Endothelial cell of umbilical vein (primary cell): Measurements from ENCODE around the gene PAK2. TPM values are rescaled to one million over a fixed set of nuclear protein-coding genes. Genes with fewer than 3 reads are reported as not detected.

Experiments
- BruUV-seq: library from RNA; stranded (reverse); fragments of 400-500 nt; replicated peaks from 2 replicates; lab custom pipeline; 2021; lab: Mats Ljungman, UMichigan
- CTCF ChIA-PET: fragments of 300-600, 350-600 bp; sonication (Branson Sonifier 250); formaldehyde crosslinking; loops from one replicate; lab custom pipeline; 2021; ENCODE audit warnings: antibody characterized with exemption, inconsistent platforms; lab: Charles Lee
- POLR2A ChIA-PET: fragments of 300-600, 350-600 bp; sonication (Branson Sonifier 250); formaldehyde crosslinking; loops from one replicate; lab custom pipeline; 2021; ENCODE audit warnings: antibody characterized with exemption, inconsistent platforms; lab: Charles Lee
- DNase-seq: peaks from one replicate; pipeline ENCODE4 v3.0.0-alpha.2; 2011; ENCODE audit warnings: low read depth, low spot score
- FAIRE-seq: peaks from 2 replicates; lab custom pipeline; 2011; peaks lifted over from hg19 to GRCh38; lab: Jason Lieb, UNC
- H2AFZ ChIP-seq: 2 replicates; pipeline ENCODE4 v1.6.0; 2012; ENCODE audit warnings: low read depth, low read length, control low read depth, inconsistent platforms
- H3K27ac ChIP-seq: 2 replicates; pipeline ENCODE4 v1.5.1; 2011; ENCODE audit warnings: low read depth, mild to moderate bottlenecking, control low read depth, low read length, moderate library complexity; ENCODE audit not compliant: insufficient read depth
- H3K27me3 ChIP-seq, 2 experiments: 2 replicates each; pipeline versions ENCODE4 v1.6.0 to v1.6.1; 2011; ENCODE audit warnings: low read length in 2 of 2, mixed read lengths in 1 of 2; ENCODE audit not compliant: control insufficient read depth in 2 of 2, insufficient read depth in 2 of 2
- H3K36me3 ChIP-seq, 2 experiments: 2 replicates in 1 of 2; 3 replicates in 1 of 2; pipeline ENCODE4 v1.5.1; 2011; ENCODE audit warnings: low read length in 2 of 2, mild to moderate bottlenecking in 1 of 2, moderate library complexity in 1 of 2; ENCODE audit not compliant: control insufficient read depth in 2 of 2, insufficient read depth in 2 of 2; ENCODE audit errors: extremely low read depth in 1 of 2
- H3K4me1 ChIP-seq: 3 replicates; pipeline ENCODE4 v1.5.1; 2011; ENCODE audit warnings: mild to moderate bottlenecking, low read length; ENCODE audit not compliant: control insufficient read depth, insufficient read depth; ENCODE audit errors: extremely low read depth
- H3K4me2 ChIP-seq: 2 replicates; pipeline ENCODE4 v1.6.1; 2011; ENCODE audit warnings: low read length, control low read depth, mixed read lengths; ENCODE audit not compliant: insufficient read depth
- H3K4me3 ChIP-seq, 3 experiments: fragments of 200-600 bp in 1 of 3; sonication (generic), shearing (Covaris generic) in 1 of 3; replicated peaks in 1 of 3; 2 replicates each; pipeline ENCODE4 v1.5.1; 2011 to 2016; ENCODE audit warnings: control low read depth in 3 of 3, low read length in 3 of 3, mild to moderate bottlenecking in 2 of 3, inconsistent platforms in 1 of 3, low read depth in 1 of 3, moderate library complexity in 1 of 3; ENCODE audit not compliant: insufficient read depth in 1 of 3
- H3K79me2 ChIP-seq: 2 replicates; pipeline ENCODE4 v1.6.0; 2012; ENCODE audit warnings: low read length, inconsistent platforms; ENCODE audit not compliant: control insufficient read depth, insufficient read depth
- H3K9ac ChIP-seq: replicated peaks from 2 replicates; pipeline ENCODE3; 2011; ENCODE audit warnings: low read length, control low read depth; ENCODE audit not compliant: insufficient read depth; ENCODE audit errors: extremely low read depth
- H3K9me1 ChIP-seq: replicated peaks from 3 replicates; pipeline ENCODE4 v1.6.0; 2011; ENCODE audit warnings: mild to moderate bottlenecking, low read length; ENCODE audit not compliant: control insufficient read depth, insufficient read depth; ENCODE audit errors: extremely low read depth
- H3K9me3 ChIP-seq: replicated peaks from 2 replicates; pipeline ENCODE4 v1.5.1; 2012; ENCODE audit warnings: low read length, inconsistent platforms; ENCODE audit not compliant: control insufficient read depth, insufficient read depth
- H4K20me1 ChIP-seq: replicated peaks from 2 replicates; pipeline ENCODE3; 2011; ENCODE audit warnings: mild to moderate bottlenecking, low read length; ENCODE audit not compliant: control insufficient read depth, insufficient read depth; ENCODE audit errors: extremely low read depth
- CTCF ChIP-seq, 2 donors: IDR thresholded peaks; 1 replicate in 1 of 2; 2 replicates in 1 of 2; pipeline ENCODE4 v1.5.1; 2011; ENCODE audit warnings: low read length in 2 of 2, mild to moderate bottlenecking in 2 of 2, moderate library complexity in 2 of 2, control low read depth in 1 of 2, inconsistent platforms in 1 of 2, low read depth in 1 of 2; ENCODE audit not compliant: insufficient read depth in 1 of 2; ENCODE audit errors: extremely low read depth in 1 of 2
- EZH2 ChIP-seq: IDR thresholded peaks from 2 replicates; pipeline ENCODE4 v1.6.1; 2012; ENCODE audit warnings: borderline replicate concordance, low read depth, mild to moderate bottlenecking, moderate library complexity, low read length, inconsistent platforms; ENCODE audit not compliant: severe bottlenecking
- FOS ChIP-seq: IDR thresholded peaks from 2 replicates; pipeline ENCODE4 v1.6.1; 2011; ENCODE audit warnings: mild to moderate bottlenecking, low read length, moderate library complexity, borderline replicate concordance; ENCODE audit not compliant: insufficient read depth
- GATA2 ChIP-seq: IDR thresholded peaks from 2 replicates; pipeline ENCODE4 v1.7.0; 2011; ENCODE audit warnings: low read depth, mild to moderate bottlenecking, moderate library complexity, mixed read lengths, low read length; ENCODE audit not compliant: insufficient read length, insufficient read depth
- JUN ChIP-seq: IDR thresholded peaks from 2 replicates; pipeline ENCODE4 v1.6.1; 2011; ENCODE audit warnings: borderline replicate concordance, low read depth; ENCODE audit not compliant: insufficient read length, insufficient read depth
- MYC ChIP-seq: IDR thresholded peaks from one replicate; pipeline ENCODE4 v1.6.1; 2011; ENCODE audit warnings: mild to moderate bottlenecking, low read depth, low read length
- POLR2A ChIP-seq: IDR thresholded peaks from 2 replicates; pipeline ENCODE4 v1.6.1; 2012; ENCODE audit warnings: low read depth, mild to moderate bottlenecking, control low read depth, low read length
- POLR2AphosphoS5 ChIP-seq: IDR thresholded peaks from 2 replicates; pipeline ENCODE4 v1.6.1; 2012; ENCODE audit warnings: low read depth, mild to moderate bottlenecking, control low read depth, low read length, moderate library complexity; ENCODE audit not compliant: insufficient read depth
- dilution Hi-C: fragments of 300-500 bp; cut with MboI; formaldehyde crosslinking; loops from one replicate; pipeline ENCODE4 v1.15.0; 2019; ENCODE audit warnings: low sequenced_read_pairs; ENCODE audit not compliant: extremely low pct_ligation_motif_present
- intact Hi-C: fragments of 100-400 bp; cut with micrococcal nuclease; formaldehyde crosslinking; loops from one replicate; pipeline ENCODE4 v1.10.0; 2022
- polyA plus RNA-seq, 4 experiments: library from polyadenylated mRNA; depleted of rRNA in 3 of 4; stranded (reverse) in 3 of 4; unstranded in 1 of 4; fragments of >200 nt; gene quantifications; 2 replicates each; pipeline versions ENCODE4 v1.2.1 to v1.2.3, GENCODE V29; 2011 to 2012; ENCODE audit warnings: missing spikeins in 1 of 4
- total RNA-seq: library from RNA; stranded (reverse); gene quantifications from 2 replicates; pipeline ENCODE4 v1.2.3, GENCODE V29; 2021
- TF ChIP-seq, protein P1 (sequence below): IDR thresholded peaks from 2 replicates; pipeline ENCODE4 v1.6.1; 2011; ENCODE audit not compliant: insufficient read depth, insufficient read length

PAK2 gene
- total and polyA plus RNA-seq, 2 donors (not counting 3 experiments of a cell fraction or from before 2014, with no cell fraction given), result 22.6 to 98.9 TPM

DNA sequence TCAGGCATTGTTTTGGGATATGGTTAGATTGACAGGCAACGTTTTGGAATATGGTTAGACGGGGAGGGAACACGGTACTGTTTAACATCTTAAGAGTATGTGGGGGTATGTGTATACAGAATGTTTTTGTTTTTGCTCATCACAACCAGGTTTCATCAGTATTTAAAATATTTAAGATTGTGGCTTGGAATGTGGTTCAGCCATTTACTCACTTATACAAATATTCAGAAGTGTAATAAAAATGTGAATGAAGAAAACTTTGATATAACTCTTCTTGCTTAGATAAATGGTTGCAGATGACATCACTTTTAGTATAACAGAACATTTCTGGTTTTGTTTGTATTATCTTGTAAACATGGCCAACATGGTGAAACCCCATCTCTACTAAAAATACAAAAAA, 3.9 kb upstream of the PAK2 start:
- no peaks in the 10 kb centered on the region for H3K9me1 ChIP-seq
- H3K9me3 ChIP-seq, result no peaks in the 10 kb centered on the region
- H2AFZ ChIP-seq, result no peak overlapping the region
- CTCF ChIA-PET, result no interaction called here
- H3K36me3 ChIP-seq, result no peaks in the 10 kb centered on the region
- intact Hi-C loops, result no loop called here
- peaks cover 10% of the 10 kb centered on the region for H3K79me2 ChIP-seq
- H4K20me1 ChIP-seq, result no peaks in the 10 kb centered on the region
- POLR2A ChIA-PET, result no interaction called here
- no peak for TF ChIP-seq POLR2A
- no peak for TF ChIP-seq FOS
- TF ChIP-seq CTCF (IDR thresholded peaks at IDR 0.05; ENCODE audit: extremely low read depth in 1 of 2, insufficient read depth in 1 of 2, low read depth in 1 of 2, low read length in 2 of 2), result no peak
- TF ChIP-seq POLR2AphosphoS5, result no peak
- no peak for TF ChIP-seq GATA2
- TF ChIP-seq, protein P1, sequence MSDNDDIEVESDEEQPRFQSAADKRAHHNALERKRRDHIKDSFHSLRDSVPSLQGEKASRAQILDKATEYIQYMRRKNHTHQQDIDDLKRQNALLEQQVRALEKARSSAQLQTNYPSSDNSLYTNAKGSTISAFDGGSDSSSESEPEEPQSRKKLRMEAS, result no peak
- TF ChIP-seq EZH2, result no peak
- TF ChIP-seq MYC, result no peak
- TF ChIP-seq JUN, result no peak
- DNase-seq, result no peak
- H3K27ac ChIP-seq, result no peak overlapping the region
- dilution Hi-C loops, result no loop called here
- no peaks in the 10 kb centered on the region for H3K27me3 ChIP-seq
- BruUV-seq, result no TSS peak
- no peak for FAIRE-seq
- no peak overlapping the region for H3K4me2 ChIP-seq
- H3K9ac ChIP-seq, result no peak overlapping the region
- no peaks in the 10 kb centered on the region for H3K4me1 ChIP-seq
- no peak overlapping the region for H3K4me3 ChIP-seq
